ENCODE measurements around the gene AACS.

- no peak for TF ChIP-seq CTCF (IDR thresholded peaks at IDR 0.05)
- TF ChIP-seq POLR2A (IDR thresholded peaks at IDR 0.05): no peak
These were observed 83.1 kb downstream of the AACS start for GRCh38 chr12:125148316-125148715.

Measured in thyroid gland (tissue), 4 donors.